Uterus (tissue), 2 donors: ENCODE results near the gene CORO7.

Source experiments
- CTCF ChIP-seq, 4 experiments: fragments of 200-600 bp in 2 of 4; fragments of 450-650 bp in 2 of 4; sonication (generic) in 2 of 4; IDR thresholded peaks; one replicate each; pipeline ENCODE4 v1.5.1; 2016 to 2019; ENCODE audit warnings: antibody characterized with exemption in 4 of 4, mild to moderate bottlenecking in 2 of 4, moderate library complexity in 1 of 4
- POLR2A ChIP-seq, 2 donors: fragments of 450-650 bp; IDR thresholded peaks; one replicate each; pipeline ENCODE4 v1.6.1; 2016; ENCODE audit warnings: antibody characterized with exemption in 2 of 2, mild to moderate bottlenecking in 1 of 2, moderate library complexity in 1 of 2

- TF ChIP-seq CTCF (IDR thresholded peaks at IDR 0.05) (no peak), POLR2A (IDR thresholded peaks at IDR 0.05) (no peak)
Observed at GRCh38 chr16:4383591-4384444, 32.6 kb downstream of the CORO7 start.
